Measurements from ENCODE around the gene STAT6. TPM values are rescaled to one million over a fixed set of nuclear protein-coding genes. Genes with fewer than 3 reads are reported as not detected.

Gene STAT6
- total RNA-seq, 1 donor from 2014 or later = 12.9 TPM

GRCh38 chr12:57047981-57048380, 63.2 kb downstream of the STAT6 start:
- no peak overlapping the region for H2AFZ ChIP-seq (replicated peaks)
- Mint-ChIP-seq H3K9me3 (no peaks in the 10 kb centered on the region), H3K4me3 (no peak overlapping the region), H3K4me1 (no peaks in the 10 kb centered on the region), H3K27me3 (ENCODE audit: insufficient read depth, low read depth) (peaks cover 19% of the 10 kb centered on the region), H3K36me3 (no peaks in the 10 kb centered on the region), H3K27ac (no peak overlapping the region)
- H3K27me3 ChIP-seq = no peaks in the 10 kb centered on the region
- H3K27ac ChIP-seq = no peak overlapping the region
- no peaks in the 10 kb centered on the region for H3K9me3 ChIP-seq (ENCODE audit: low read depth)
- H3F3A ChIP-seq (ENCODE audit: low read depth) = peaks cover 8% of the 10 kb centered on the region
- no peak for DNase-seq (ENCODE audit: low spot score)
- no peak overlapping the region for H3K4me3 ChIP-seq
- no peaks in the 10 kb centered on the region for H3K4me1 ChIP-seq
- no peaks in the 10 kb centered on the region for H3K36me3 ChIP-seq
- no peak overlapping the region for H3K4me2 ChIP-seq
- no peaks in the 10 kb centered on the region for H4K20me1 ChIP-seq (ENCODE audit: low read depth)
- H3K79me2 ChIP-seq (ENCODE audit: low read depth) = no peaks in the 10 kb centered on the region
- no peak overlapping the region for H3K9ac ChIP-seq
- TF ChIP-seq EZH2 (IDR thresholded peaks at IDR 0.05) (no peak), CTCF (IDR thresholded peaks at IDR 0.05) (no peak), EZH2phosphoT487 (IDR thresholded peaks at IDR 0.05) (no peak)

GRCh38 chr12:57046947-57047890, 63.9 kb downstream of the STAT6 start:
- Histone ChIP-seq H3K79me2 (ENCODE audit: low read depth) (no peaks in the 10 kb centered on the region), H3K4me1 (no peaks in the 10 kb centered on the region), H3K4me2 (no peak overlapping the region), H3K36me3 (no peaks in the 10 kb centered on the region), H3K27me3 (no peaks in the 10 kb centered on the region), H3K4me3 (no peak overlapping the region), H4K20me1 (ENCODE audit: low read depth) (no peaks in the 10 kb centered on the region), H2AFZ (replicated peaks) (no peak overlapping the region), H3F3A (ENCODE audit: low read depth) (peaks cover 8% of the 10 kb centered on the region), H3K9me3 (ENCODE audit: low read depth) (no peaks in the 10 kb centered on the region), H3K27ac (no peak overlapping the region), H3K9ac (no peak overlapping the region)
- H3K4me1 Mint-ChIP-seq = no peaks in the 10 kb centered on the region
- no peaks in the 10 kb centered on the region for H3K9me3 Mint-ChIP-seq
- no peak overlapping the region for H3K27ac Mint-ChIP-seq
- H3K36me3 Mint-ChIP-seq = no peaks in the 10 kb centered on the region
- peaks cover 19% of the 10 kb centered on the region for H3K27me3 Mint-ChIP-seq (ENCODE audit: insufficient read depth, low read depth)
- H3K4me3 Mint-ChIP-seq = peak overlapping the region; percentile 41
- TF ChIP-seq EZH2phosphoT487 (IDR thresholded peaks at IDR 0.05) = no peak
- TF ChIP-seq EZH2 (IDR thresholded peaks at IDR 0.05) = no peak
- TF ChIP-seq CTCF (IDR thresholded peaks at IDR 0.05) = no peak
- DNase-seq (ENCODE audit: low spot score) = no peak

- TF ChIP-seq EZH2 (IDR thresholded peaks at IDR 0.05) (no peak), EZH2phosphoT487 (IDR thresholded peaks at IDR 0.05) (no peak), CTCF (IDR thresholded peaks at IDR 0.05) (no peak)
- Mint-ChIP-seq H3K36me3 (no peaks in the 10 kb centered on the region), H3K27ac (no peak overlapping the region), H3K27me3 (ENCODE audit: insufficient read depth, low read depth) (peaks cover 19% of the 10 kb centered on the region), H3K9me3 (no peaks in the 10 kb centered on the region), H3K4me1 (no peaks in the 10 kb centered on the region), H3K4me3 (no peak overlapping the region)
- Histone ChIP-seq H2AFZ (replicated peaks) (no peak overlapping the region), H3K4me1 (no peaks in the 10 kb centered on the region), H3K27me3 (no peaks in the 10 kb centered on the region), H4K20me1 (ENCODE audit: low read depth) (no peaks in the 10 kb centered on the region), H3F3A (ENCODE audit: low read depth) (peaks cover 1% of the 10 kb centered on the region), H3K9me3 (ENCODE audit: low read depth) (no peaks in the 10 kb centered on the region), H3K4me3 (no peak overlapping the region), H3K4me2 (no peak overlapping the region), H3K9ac (no peak overlapping the region), H3K36me3 (no peaks in the 10 kb centered on the region), H3K79me2 (ENCODE audit: low read depth) (no peaks in the 10 kb centered on the region), H3K27ac (no peak overlapping the region)
- DNase-seq (ENCODE audit: low spot score) = no peak
These were observed 64.9 kb downstream of the STAT6 start for GRCh38 chr12:57046086-57046791.

Other genes starting within 250 kb of the STAT6 start
- 0.28 and 0.32 TPM in 2 replicates for gene SDR9C7, start 177.0 kb downstream of the STAT6 start, total RNA-seq (ENCODE audit: low replicate concordance)
- 1.2 and 2.3 TPM in 2 replicates for gene RDH16, start 153.8 kb downstream of the STAT6 start, total RNA-seq (ENCODE audit: low replicate concordance)
- 21.1 and 29.7 TPM in 2 replicates for gene ZBTB39, start 104.8 kb downstream of the STAT6 start, total RNA-seq (ENCODE audit: low replicate concordance)
- gene TAC3, start 94.8 kb downstream of the STAT6 start, total RNA-seq (ENCODE audit: low replicate concordance) = 6.0 and 13.8 TPM in 2 replicates
- 0.19 TPM in 1 of 2 replicates, not detected in the other for gene MYO1A, start 61.2 kb downstream of the STAT6 start, total RNA-seq (ENCODE audit: low replicate concordance)
- gene NEMP1, start 32.6 kb downstream of the STAT6 start, total RNA-seq (ENCODE audit: low replicate concordance) = 55.3 and 72.0 TPM in 2 replicates
- gene NAB2, start 22.2 kb downstream of the STAT6 start, total RNA-seq (ENCODE audit: low replicate concordance) = 19.8 and 41.3 TPM in 2 replicates
- 13.9 and 31.9 TPM in 2 replicates for gene LRP1, start 17.1 kb upstream of the STAT6 start, total RNA-seq (ENCODE audit: low replicate concordance)
- gene LRP1-AS, start 36.3 kb upstream of the STAT6 start, total RNA-seq (ENCODE audit: low replicate concordance) = not detected in 2 replicates
- 0.28 TPM in 1 of 2 replicates, not detected in the other for gene NXPH4, start 105.4 kb upstream of the STAT6 start, total RNA-seq (ENCODE audit: low replicate concordance)
- gene SHMT2, start 118.3 kb upstream of the STAT6 start, total RNA-seq (ENCODE audit: low replicate concordance) = 90.2 and 166 TPM in 2 replicates
- gene STAC3, start 139.8 kb upstream of the STAT6 start, total RNA-seq (ENCODE audit: low replicate concordance) = 1.1 and 5.1 TPM in 2 replicates

Data from neural progenitor cell (in vitro differentiated cells).